ENCODE data around the gene SLIT3. TPM values are rescaled to one million over a fixed set of nuclear protein-coding genes. Genes with fewer than 3 reads are reported as not detected.

SLIT3 gene
- total RNA-seq, 1 experiment from 2014 or later: 0.92 TPM

DNA sequence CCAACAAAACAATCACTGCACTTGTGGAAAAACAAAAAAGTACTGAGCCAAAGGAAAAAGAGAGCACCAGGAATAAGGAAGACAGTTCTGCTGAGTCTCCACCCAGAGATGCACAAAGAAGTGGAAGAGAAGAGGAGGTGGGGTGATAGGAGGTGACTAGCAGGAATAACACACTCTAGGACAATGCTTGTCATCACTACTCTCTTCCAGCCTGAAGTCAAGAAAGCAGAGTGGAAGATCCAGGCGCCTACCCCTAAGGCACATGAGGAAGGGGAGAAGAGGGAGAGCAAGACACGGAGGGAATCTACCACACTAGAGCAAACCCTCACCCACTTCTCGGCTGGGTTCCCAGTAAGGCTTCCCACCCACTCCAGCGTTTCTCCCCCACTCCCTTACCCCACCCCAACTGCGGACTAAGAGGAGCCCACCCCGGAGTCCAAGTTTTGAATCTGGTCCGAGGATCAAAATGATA is 1.7 kb downstream of the SLIT3 start:
- Mint-ChIP-seq H3K4me1 (peaks cover 22 to 24% of the 10 kb centered on the region in 2 experiments), H3K9me3 (no peaks in the 10 kb centered on the region), H3K4me3 (no peak overlapping the region; a peak in 1 of 5 replicates), H3K27me3 (ENCODE audit: low read depth) (peaks cover 80% of the 10 kb centered on the region), H3K27ac (no peak overlapping the region; a peak in 1 of 7 replicates), H3K36me3 (ENCODE audit: insufficient read depth in 1 of 3, low read depth in 3 of 3) (no peaks in the 10 kb centered on the region)
- Histone ChIP-seq H3K79me1 (ENCODE audit: insufficient read depth, low read depth, low read length, poor library complexity, severe bottlenecking) (no peaks in the 10 kb centered on the region), H3T11ph (ENCODE audit: low read length) (no peak overlapping the region), H4K91ac (ENCODE audit: insufficient read length, low read depth, low read length) (no peak overlapping the region), H3K4me2 (ENCODE audit: insufficient read depth, insufficient read length, low read length) (no peak overlapping the region), H3K27me3 (ENCODE audit: insufficient read depth, low read length) (peaks cover 17% of the 10 kb centered on the region), H2BK5ac (ENCODE audit: insufficient read length, low read length) (no peak overlapping the region), H3K14ac (ENCODE audit: insufficient read depth, low read length) (no peak overlapping the region), H3K9ac (ENCODE audit: extremely low read depth, insufficient read length, low read length) (no peak overlapping the region), H2AFZ (ENCODE audit: low read length) (no peak overlapping the region), H3K4me1 (ENCODE audit: insufficient read depth, low read length) (0 out of 2 replicates have a peak, but pooled peaks cover 2% of the 10 kb centered on the region), H2BK20ac (ENCODE audit: low read depth, low read length, poor library complexity, severe bottlenecking) (no peak overlapping the region), H3K79me2 (ENCODE audit: insufficient read depth, low read length) (no peaks in the 10 kb centered on the region), H4K5ac (ENCODE audit: insufficient read length, low read depth, low read length) (no peak overlapping the region), H3K18ac (ENCODE audit: insufficient read length, low read depth, low read length) (no peak overlapping the region), H4K8ac (replicated peaks; ENCODE audit: insufficient read length, low read depth, low read length) (no peak overlapping the region), H4K20me1 (ENCODE audit: control insufficient read depth, insufficient read depth, insufficient read length) (no peaks in the 10 kb centered on the region), H3K56ac (ENCODE audit: insufficient read length, low read depth, low read length) (no peak overlapping the region), H3K23me2 (ENCODE audit: insufficient read length, low read depth, low read length, poor library complexity, severe bottlenecking) (no peaks in the 10 kb centered on the region), H3K23ac (ENCODE audit: insufficient read length, low read depth, low read length) (no peak overlapping the region), H2BK120ac (ENCODE audit: low read depth, low read length, poor library complexity, severe bottlenecking) (no peak overlapping the region), H2BK12ac (ENCODE audit: insufficient read length, low read depth, low read length) (no peak overlapping the region), H2AK5ac (ENCODE audit: insufficient read length, low read length) (no peak overlapping the region), H3K9me3 (ENCODE audit: control insufficient read depth, low read depth, low read length) (no peaks in the 10 kb centered on the region), H2BK15ac (ENCODE audit: low read depth, low read length) (no peak overlapping the region), H3K27ac (ENCODE audit: insufficient read length, low read depth, low read length) (no peak overlapping the region), H3K4ac (ENCODE audit: low read depth, low read length) (no peak overlapping the region)
- DNase-seq: no peak
- WGBS (ENCODE audit: extremely low coverage, insufficient read length, low lambda C conversion rate): no CpG with 5 or more reads among the region's 7 CpGs
- TF ChIP-seq CTCF (conservative IDR thresholded peaks at IDR 0.05): no peak
